HG03175 (cell line): Measurements from ENCODE around the gene ADCY2.
A peak's percentile ranks its signal among the peaks of the same experiment; 100 is the strongest.

Experiments
- ATAC-seq: cut with Tn5 transposase; IDR thresholded peaks from one replicate; pipeline ENCODE4 v1.9.1; 2021; ENCODE audit warnings: mild to moderate bottlenecking, moderate library complexity; ENCODE audit not compliant: unreplicated experiment

The ADCY2 gene

GRCh38 chr5:7770436-7770835, 374.5 kb downstream of the ADCY2 start:
- ATAC-seq: no peak

- ATAC-seq: no peak
Observed at GRCh38 chr5:7772141-7772540, 376.2 kb downstream of the ADCY2 start.

GRCh38 chr5:7773178-7773577, 377.2 kb downstream of the ADCY2 start:
- no peak for ATAC-seq

- ATAC-seq: no peak
Observed at GRCh38 chr5:7776442-7776841, 380.5 kb downstream of the ADCY2 start.

- ATAC-seq: no peak
Observed at GRCh38 chr5:7779019-7780005, 383.4 kb downstream of the ADCY2 start.

- ATAC-seq: no peak
Observed at GRCh38 chr5:7781899-7782298, 386.0 kb downstream of the ADCY2 start.

GRCh38 chr5:7784683-7785380, 388.9 kb downstream of the ADCY2 start:
- ATAC-seq: no peak

- no peak for ATAC-seq
Observed at GRCh38 chr5:7787770-7788169, 391.8 kb downstream of the ADCY2 start.

GRCh38 chr5:7789567-7789966, 393.6 kb downstream of the ADCY2 start:
- ATAC-seq: no peak

- ATAC-seq: peak; percentile 2
Observed at GRCh38 chr5:7793895-7794294, 398.0 kb downstream of the ADCY2 start.

GRCh38 chr5:7794311-7794710, 398.4 kb downstream of the ADCY2 start:
- peak; percentile 75 for ATAC-seq

- peak; percentile 37 for ATAC-seq
Observed at GRCh38 chr5:7794823-7795222, 398.9 kb downstream of the ADCY2 start.

- no peak for ATAC-seq
Observed at GRCh38 chr5:7795306-7795705, 399.4 kb downstream of the ADCY2 start.

GRCh38 chr5:7801891-7802614, 406.1 kb downstream of the ADCY2 start:
- no peak for ATAC-seq

- ATAC-seq: no peak
Observed at GRCh38 chr5:7802855-7803254, 406.9 kb downstream of the ADCY2 start.

- no peak for ATAC-seq
Observed at GRCh38 chr5:7803937-7804336, 408.0 kb downstream of the ADCY2 start.

- ATAC-seq: no peak
Observed at GRCh38 chr5:7805379-7805778, 409.4 kb downstream of the ADCY2 start.

GRCh38 chr5:7808998-7809397, 413.1 kb downstream of the ADCY2 start:
- ATAC-seq: no peak

GRCh38 chr5:7811715-7812114, 415.8 kb downstream of the ADCY2 start:
- ATAC-seq: no peak

GRCh38 chr5:7813007-7813406, 417.1 kb downstream of the ADCY2 start:
- ATAC-seq: no peak

GRCh38 chr5:7813576-7813975, 417.6 kb downstream of the ADCY2 start:
- no peak for ATAC-seq
